D721Med (cell line): ENCODE results near the gene GNB2.
"Not testable (repeated sequence)": the region's sequence is repeated elsewhere in the genome, so short reads cannot be mapped to it uniquely, and the experiment has no call there.

Experiments
- DNase-seq: peaks from one replicate; pipeline ENCODE4 v3.0.0; 2011; ENCODE audit warnings: low spot score; ENCODE audit not compliant: insufficient read length
- FAIRE-seq: peaks from 2 replicates; lab custom pipeline; 2011; peaks lifted over from hg19 to GRCh38; lab: Jason Lieb, UNC
- CTCF ChIP-seq: IDR thresholded peaks from 2 replicates; pipeline ENCODE4 v1.5.1; 2012; ENCODE audit warnings: mild to moderate bottlenecking, control low read depth; ENCODE audit not compliant: insufficient read depth; ENCODE audit errors: missing control alignments

GNB2 gene

GRCh38 chr7:100667331-100668068, 6.0 kb upstream of the GNB2 start:
- TF ChIP-seq CTCF = no peak
- DNase-seq (no peak), FAIRE-seq (no peak)

GRCh38 chr7:100668069-100668449, 5.5 kb upstream of the GNB2 start:
- FAIRE-seq = no peak
- no peak for DNase-seq
- TF ChIP-seq CTCF = no peak

GRCh38 chr7:100669106-100669505, 4.4 kb upstream of the GNB2 start:
- FAIRE-seq, DNase-seq: not testable (repeated sequence)

- FAIRE-seq (no peak), DNase-seq (no peak)
- no peak for TF ChIP-seq CTCF
These were observed 3.5 kb upstream of the GNB2 start for GRCh38 chr7:100670074-100670473.

GRCh38 chr7:100671353-100672327, 1.9 kb upstream of the GNB2 start:
- no peak for TF ChIP-seq CTCF
- no peak for FAIRE-seq
- DNase-seq = no peak

- no peak for DNase-seq
- no peak for TF ChIP-seq CTCF
- FAIRE-seq = no peak
These were observed 436 bp downstream of the GNB2 start for GRCh38 chr7:100673942-100674410.

GRCh38 chr7:100674411-100675104, 1.0 kb downstream of the GNB2 start:
- FAIRE-seq (no peak), DNase-seq (no peak)
- no peak for TF ChIP-seq CTCF
